Hematopoietic multipotent progenitor cell (in vitro differentiated cells): ENCODE results near the gene ANKRD29. TPM values are rescaled to one million over a fixed set of nuclear protein-coding genes. Genes with fewer than 3 reads are reported as not detected.
"Not testable (repeated sequence)": the region's sequence is repeated elsewhere in the genome, so short reads cannot be mapped to it uniquely, and the experiment has no call there.

Experiments
- DNase-seq, 3 donors: peaks; one replicate each; pipeline ENCODE4 v3.0.0-alpha.2; 2011 to 2015; ENCODE audit warnings: low read depth in 2 of 3, low spot score in 2 of 3
- total RNA-seq: library from RNA; depleted of rRNA; stranded (reverse); fragments of >200 nt; gene quantifications from one replicate; pipeline ENCODE4 v1.2.3, GENCODE V29; 2012

ANKRD29 gene
- total RNA-seq, 1 donor, result under 0.01 TPM

GRCh38 chr18:23618862-23619387, 43.8 kb downstream of the ANKRD29 start:
- peak in 2 of 3 donors; percentile 56 to 57 for DNase-seq

- DNase-seq, result no peak
These were observed 45.2 kb downstream of the ANKRD29 start for GRCh38 chr18:23617412-23618014.

- DNase-seq, result no peak
These were observed 46.5 kb downstream of the ANKRD29 start for GRCh38 chr18:23616258-23616657.

- DNase-seq, result no peak
These were observed 47.8 kb downstream of the ANKRD29 start for GRCh38 chr18:23614891-23615290.

- no peak for DNase-seq
These were observed 48.3 kb downstream of the ANKRD29 start for GRCh38 chr18:23614413-23614812.

- not testable (repeated sequence) for DNase-seq
These were observed 49.6 kb downstream of the ANKRD29 start for GRCh38 chr18:23613091-23613475.

- DNase-seq, result no peak
These were observed 50.1 kb downstream of the ANKRD29 start for GRCh38 chr18:23612434-23613090.

GRCh38 chr18:23609390-23610023, 53.2 kb downstream of the ANKRD29 start:
- DNase-seq, result no peak

- no peak for DNase-seq
These were observed 54.5 kb downstream of the ANKRD29 start for GRCh38 chr18:23608211-23608610.

- DNase-seq, result no peak
These were observed 56.8 kb downstream of the ANKRD29 start for GRCh38 chr18:23605941-23606340.

GRCh38 chr18:23599809-23600208, 62.9 kb downstream of the ANKRD29 start:
- DNase-seq, result no peak

- DNase-seq, result no peak
These were observed 66.5 kb downstream of the ANKRD29 start for GRCh38 chr18:23596183-23596582.

- no peak for DNase-seq
These were observed 67.1 kb downstream of the ANKRD29 start for GRCh38 chr18:23595591-23595990.

GRCh38 chr18:23593720-23594119, 69.0 kb downstream of the ANKRD29 start:
- no peak for DNase-seq

- no peak for DNase-seq
These were observed 69.8 kb downstream of the ANKRD29 start for GRCh38 chr18:23592911-23593310.

- DNase-seq, result no peak
These were observed 71.7 kb downstream of the ANKRD29 start for GRCh38 chr18:23591011-23591410.

- no peak for DNase-seq
These were observed 73.7 kb downstream of the ANKRD29 start for GRCh38 chr18:23588836-23589560.

- no peak for DNase-seq
These were observed 75.5 kb downstream of the ANKRD29 start for GRCh38 chr18:23587220-23587642.

- DNase-seq, result peak; percentile 84 to 94 (median 90)
These were observed 76.2 kb downstream of the ANKRD29 start, which contains the start of gene NPC1 for GRCh38 chr18:23586249-23587196. Gene NPC1, minus strand, starts transcription at chr18:23586506. Its CDS starts 163 bp downstream, at chr18:23586343.

- DNase-seq, result peak in 1 of 3 donors; percentile 17
These were observed 76.8 kb downstream of the ANKRD29 start for GRCh38 chr18:23585897-23586248.
